Measurements from ENCODE around the gene TMEM263.
"Not testable (repeated sequence)": the region's sequence is repeated elsewhere in the genome, so short reads cannot be mapped to it uniquely, and the experiment has no call there.

Gene TMEM263

DNA sequence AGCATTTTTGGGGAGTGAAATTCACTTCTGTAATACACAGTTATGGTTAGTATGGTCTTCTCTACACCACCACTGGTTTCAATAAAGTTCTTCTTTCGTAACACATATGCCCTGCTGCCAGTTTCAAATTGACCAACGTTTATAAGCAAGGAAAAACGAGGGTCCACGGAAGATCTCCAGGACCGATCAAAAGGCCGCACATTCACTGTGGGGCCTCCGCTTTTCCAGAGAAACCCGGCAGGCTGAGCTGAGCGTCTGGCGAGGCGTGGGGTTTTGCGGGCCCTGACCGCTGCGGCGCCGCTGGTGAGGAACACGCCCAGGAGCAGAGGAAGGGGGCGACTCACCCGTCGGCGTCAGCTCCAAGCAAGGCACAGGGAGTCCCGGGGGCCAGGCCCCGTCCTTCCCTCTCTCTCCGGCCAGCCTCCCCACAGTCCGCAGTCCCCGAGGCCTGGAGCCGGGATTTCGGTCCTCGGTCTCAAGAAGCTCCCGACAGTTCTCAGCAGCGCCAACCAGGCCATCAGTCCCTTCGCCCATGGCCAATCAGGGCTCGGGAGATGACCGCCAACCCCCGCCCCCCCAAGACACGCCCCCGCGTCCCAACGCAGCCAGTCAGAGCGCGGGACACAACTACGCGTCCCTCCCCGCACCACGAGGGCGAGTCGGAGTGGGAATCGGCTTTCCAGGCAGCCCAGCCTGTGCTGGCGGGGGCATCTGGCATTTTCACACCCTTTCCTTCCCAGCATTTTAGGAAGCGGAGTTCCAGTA is 31.1 kb downstream of the TMEM263 start, which contains the start of gene MTERF2:
Gene MTERF2, minus strand, starts transcription at position 522 of the 765 bp plus-strand sequence. CDS start 8,432 bp downstream, outside the sequence.
- peak; percentile 95 to 98 (median 96) for DNase-seq

DNA sequence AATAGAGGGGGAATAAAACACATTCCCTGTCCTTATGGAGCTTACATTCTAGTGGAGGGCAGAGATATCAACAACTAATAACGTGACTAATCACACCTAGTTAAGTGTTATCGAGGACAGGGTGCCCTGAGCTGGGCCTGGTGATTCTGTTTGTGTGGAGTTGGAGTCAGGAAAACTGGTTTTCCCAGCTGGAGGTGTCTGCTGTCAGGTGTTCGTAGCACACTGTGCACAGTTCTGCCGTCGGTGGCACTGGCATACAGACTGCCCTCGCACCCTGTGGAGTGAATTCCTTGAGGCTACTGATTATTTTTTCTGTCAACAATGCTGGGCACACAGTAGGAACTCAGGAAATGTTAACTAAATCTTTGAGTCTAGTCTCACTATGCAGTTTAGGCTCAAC is 32.1 kb downstream of the TMEM263 start:
- peak in 2 of 3 experiments; percentile 33 to 65 for DNase-seq

DNA sequence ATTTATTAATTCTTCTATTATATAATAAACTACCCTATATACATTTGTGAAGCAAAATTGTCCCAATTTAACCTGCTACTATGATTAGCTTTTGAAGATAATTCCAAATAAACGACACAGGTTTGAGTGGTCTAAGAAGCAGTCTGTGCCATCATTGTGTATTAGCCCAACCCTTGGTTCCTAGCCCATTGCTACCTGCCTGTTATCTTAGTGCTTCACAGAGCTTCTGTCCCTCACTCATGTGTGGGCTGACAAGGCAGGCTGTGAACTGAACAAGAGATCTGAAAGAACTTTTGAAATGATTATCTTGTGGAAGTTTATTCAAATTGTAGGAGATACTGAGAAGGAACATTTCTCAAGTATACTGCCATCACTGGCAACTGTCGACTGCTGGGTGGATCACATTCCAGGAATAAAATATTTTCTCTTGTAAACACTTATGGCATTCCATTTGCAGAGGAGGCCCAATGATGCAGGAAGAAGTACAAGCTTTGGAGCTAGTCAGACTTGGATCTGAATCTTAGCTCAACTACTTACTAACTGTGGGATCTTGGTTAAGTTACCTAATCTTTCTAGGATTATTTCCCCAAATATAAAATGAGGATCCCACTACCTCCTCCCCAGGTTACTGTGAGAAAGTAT is 39.0 kb downstream of the TMEM263 start:
- DNase-seq = no peak

DNA sequence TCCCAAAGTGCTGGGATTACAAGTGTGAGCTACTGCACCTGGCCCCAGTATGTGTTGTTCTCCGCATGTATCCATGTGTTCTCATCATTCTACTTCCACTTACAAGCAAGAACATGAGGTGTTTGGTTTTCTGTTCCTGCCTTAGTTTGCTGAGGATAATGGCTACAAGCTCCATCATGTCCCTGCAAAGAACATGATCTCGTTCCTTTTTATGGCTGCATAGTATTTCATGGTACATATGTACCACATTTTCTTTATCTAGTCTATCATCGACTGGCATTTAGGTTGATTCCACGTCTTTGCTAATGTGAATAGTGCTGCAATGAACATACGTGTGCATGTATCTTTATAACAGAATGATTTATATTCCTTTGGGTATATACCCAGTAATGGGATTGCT is 40.4 kb downstream of the TMEM263 start:
- not testable (repeated sequence) for DNase-seq

DNA sequence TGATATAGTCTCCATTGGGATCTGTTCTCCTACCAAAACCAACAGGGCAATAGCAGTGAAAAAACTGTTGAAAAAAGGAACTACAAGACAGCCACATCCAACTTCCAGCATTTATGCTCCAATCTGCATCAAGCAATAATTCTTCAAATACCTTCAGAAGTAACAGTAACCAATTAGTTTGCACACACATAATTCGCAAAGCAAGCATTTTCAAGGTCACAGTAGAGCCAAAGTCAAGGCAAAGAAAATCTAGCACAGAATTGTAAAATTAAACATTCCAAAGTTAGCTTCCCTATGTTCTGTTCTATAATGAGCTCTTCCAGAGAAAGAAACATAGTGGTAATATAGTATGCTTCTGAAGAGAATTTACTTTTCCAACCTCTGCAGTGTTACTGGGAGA is 42.2 kb downstream of the TMEM263 start:
- no peak for DNase-seq

DNA sequence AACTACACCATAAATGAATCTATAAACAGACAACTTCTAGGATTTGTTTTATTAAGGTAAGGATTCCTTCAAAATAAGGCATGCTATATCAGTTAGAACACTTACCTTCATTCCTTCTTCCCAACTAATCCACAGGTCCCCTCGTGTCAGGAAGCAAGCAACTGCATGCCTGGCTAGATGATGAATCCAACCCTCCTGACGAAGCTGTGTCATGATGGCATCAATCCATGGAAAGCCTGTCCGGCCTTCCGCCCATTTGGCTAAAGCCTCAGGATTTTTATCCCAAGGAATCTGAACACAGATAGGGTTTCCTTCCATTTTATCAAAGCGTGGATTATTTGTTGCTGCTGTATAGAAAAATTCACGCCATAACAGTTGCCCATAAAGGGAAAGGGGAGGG is 43.7 kb downstream of the TMEM263 start:
- DNase-seq = no peak

DNA sequence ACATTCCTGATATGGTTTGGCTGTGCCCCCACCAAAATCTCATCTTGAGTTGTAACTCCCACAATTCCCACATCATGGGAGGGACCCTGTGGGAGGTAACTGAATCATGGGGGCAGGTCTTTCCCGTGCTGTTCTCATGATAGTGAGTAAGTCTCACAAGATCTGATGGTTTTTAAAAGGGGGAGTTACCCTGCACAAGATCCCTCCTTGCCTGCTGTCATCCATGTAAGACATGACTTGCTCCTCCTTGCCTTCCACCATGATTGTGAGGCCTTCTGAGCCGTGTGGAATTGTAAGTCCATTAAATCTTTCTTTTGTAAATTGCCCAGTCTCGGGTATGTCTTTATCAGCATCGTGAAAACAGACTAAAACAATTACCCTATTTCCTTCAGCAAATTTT is 47.0 kb downstream of the TMEM263 start:
- DNase-seq = not testable (repeated sequence)

DNA sequence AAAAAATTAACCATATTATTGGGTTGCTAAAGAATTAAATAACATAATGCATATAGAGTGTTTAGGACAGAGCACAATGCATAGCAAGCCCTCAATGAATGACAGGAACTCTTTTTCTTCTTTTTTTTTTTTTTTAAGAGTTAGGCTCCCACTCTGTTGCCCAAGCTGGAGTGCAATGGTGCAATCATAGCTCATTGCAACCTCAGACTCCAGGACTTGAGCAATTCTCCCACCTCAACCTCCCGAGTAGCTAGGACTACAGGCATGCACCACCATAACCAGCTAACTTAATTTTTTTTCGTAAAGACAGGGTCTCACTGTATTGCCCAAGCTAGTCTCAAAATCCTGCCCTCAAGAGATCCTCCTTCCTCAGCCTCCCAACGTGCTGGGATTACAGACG is 51.7 kb downstream of the TMEM263 start:
- DNase-seq = no peak

DNA sequence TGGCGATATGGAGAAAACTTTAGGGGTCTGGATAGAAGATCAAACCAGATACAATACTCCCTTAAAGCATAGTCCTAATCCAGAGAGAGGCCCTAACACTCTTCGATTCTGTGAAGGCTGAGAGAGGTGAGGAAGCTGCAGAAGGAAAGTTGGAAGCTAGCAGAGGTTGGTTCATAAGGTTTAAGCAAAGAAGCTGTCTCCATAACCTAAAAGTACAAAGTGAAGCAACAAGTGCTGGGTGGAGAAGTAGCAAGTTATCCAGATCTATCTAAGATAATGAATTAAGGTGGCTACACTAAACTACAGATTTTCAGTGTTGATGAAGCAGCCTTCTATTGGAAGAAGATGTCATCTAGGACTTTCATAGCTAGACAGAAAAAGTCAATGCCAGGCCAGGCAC is 55.8 kb downstream of the TMEM263 start:
- no peak for DNase-seq

DNA sequence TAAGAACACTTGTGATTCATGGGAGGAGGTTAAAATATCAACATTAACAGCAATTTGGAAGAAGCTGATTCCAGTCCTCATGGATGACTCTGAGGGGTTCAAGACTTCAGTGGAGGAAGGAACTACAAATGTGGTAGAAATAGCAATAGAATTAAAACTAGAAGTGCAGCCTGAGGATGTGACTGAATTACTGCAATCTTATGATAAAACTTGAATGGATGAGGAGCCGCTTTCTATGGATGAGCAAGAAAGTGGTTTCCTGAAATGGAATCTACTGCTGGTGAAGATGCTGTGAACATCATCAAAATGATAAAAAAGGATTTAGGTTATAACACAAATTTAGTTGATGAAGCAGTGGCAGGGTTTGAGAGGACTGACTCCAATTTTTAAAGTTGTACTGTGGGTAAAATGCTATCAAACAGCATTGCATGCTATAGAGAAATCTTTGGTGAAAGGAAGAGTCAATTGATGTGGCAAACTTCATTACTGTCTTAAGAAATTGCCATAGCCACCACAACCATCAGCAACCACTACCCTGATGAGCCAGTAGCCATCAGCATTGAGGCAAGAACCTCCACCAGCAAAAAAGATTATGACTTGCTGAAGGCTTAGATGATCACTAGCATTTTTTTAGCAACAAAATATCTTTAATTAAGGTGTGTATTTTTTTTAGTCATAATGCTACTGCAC is 57.2 kb downstream of the TMEM263 start:
- DNase-seq = no peak

DNA sequence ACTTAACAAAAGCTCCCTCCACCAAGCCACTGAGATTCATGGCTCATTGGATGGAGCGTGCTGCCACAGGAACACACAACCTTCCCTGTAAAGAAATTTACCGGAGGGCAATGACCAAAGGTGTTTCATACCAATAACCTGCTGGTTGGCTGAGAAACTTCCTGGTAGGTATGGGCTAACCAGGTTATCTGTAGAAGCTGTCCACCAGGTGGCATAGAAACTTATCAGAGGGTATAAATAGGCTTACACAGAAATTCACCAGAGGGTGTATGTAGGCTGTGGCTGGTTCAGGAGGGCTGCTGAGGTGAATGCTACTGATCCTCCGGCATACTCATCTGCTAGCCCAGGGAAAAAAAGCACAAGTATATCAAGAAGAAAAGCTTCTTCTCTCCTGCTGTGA is 58.3 kb downstream of the TMEM263 start:
- peak; percentile 26 to 55 (median 37) for DNase-seq

DNA sequence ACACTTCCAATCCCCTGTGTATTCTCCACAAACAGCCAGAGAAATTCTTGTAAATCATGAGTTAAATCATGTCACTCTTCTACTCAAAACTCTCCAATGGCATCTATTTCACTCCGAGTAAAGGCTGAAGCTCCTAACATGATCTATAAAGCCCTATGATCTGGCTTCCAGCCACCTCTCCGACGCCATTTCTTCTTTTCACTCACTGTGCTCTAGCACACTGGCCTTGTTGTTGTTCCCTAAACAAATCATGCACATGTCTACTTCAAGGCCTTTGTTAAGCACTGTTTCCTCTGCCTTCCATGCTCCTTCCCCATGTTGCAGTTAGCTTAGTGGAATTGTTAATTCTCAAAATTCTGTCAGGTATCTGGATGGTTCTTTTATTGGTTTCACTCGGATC is 61.3 kb downstream of the TMEM263 start:
- DNase-seq = no peak

DNA sequence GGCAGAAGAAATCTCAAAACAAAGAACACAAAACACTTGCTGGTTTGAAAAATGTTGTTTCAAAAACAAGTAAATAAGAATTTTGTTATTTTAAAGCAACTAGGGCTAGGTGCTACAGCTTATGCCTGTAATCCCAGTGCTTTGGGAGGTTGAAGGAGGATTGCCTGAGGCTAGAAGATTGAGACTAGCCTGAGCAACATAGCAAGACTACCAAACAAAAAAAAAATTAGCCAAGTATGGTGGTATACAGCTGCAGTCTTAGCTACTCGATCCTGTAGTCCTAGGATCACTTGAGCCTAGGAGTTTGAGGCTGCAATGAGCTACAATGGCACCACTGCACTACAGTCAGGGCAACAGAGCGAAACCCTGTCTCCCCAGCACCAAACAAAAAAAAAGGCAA is 63.8 kb downstream of the TMEM263 start:
- DNase-seq = no peak
